GM23248 (cell line): ENCODE measurements around the gene WRNIP1. TPM values are rescaled to one million over a fixed set of nuclear protein-coding genes. Genes with fewer than 3 reads are reported as not detected.
A peak's percentile ranks its signal among the peaks of the same experiment; 100 is the strongest.

ENCODE experiments used
- DNase-seq: peaks from one replicate; pipeline ENCODE4 v3.0.0-alpha.2; 2015
- H2AFZ ChIP-seq: fragments of 200-600 bp; sonication (generic); 2 replicates; pipeline ENCODE4 v1.6.1; 2016; ENCODE audit warnings: antibody characterized with exemption
- H3F3A ChIP-seq: fragments of 200-600 bp; sonication (generic); 2 replicates; pipeline ENCODE4 v1.6.1; 2016; ENCODE audit warnings: mild to moderate bottlenecking, antibody characterized with exemption, mixed run types; ENCODE audit not compliant: insufficient read depth
- H3K27ac ChIP-seq: fragments of 200-600 bp; sonication (generic); 2 replicates; pipeline ENCODE4 v1.5.1; 2016; ENCODE audit warnings: mild to moderate bottlenecking
- H3K27me3 ChIP-seq: fragments of 200-600 bp; sonication (generic); replicated peaks from 2 replicates; pipeline ENCODE4 v1.6.1; 2016; ENCODE audit warnings: mild to moderate bottlenecking; ENCODE audit not compliant: insufficient read depth
- H3K36me3 ChIP-seq: fragments of 200-600 bp; sonication (generic); 2 replicates; pipeline ENCODE4 v1.6.1; 2016; ENCODE audit warnings: low read depth, mild to moderate bottlenecking
- H3K4me1 ChIP-seq: fragments of 200-600 bp; sonication (generic); 2 replicates; pipeline ENCODE4 v1.6.1; 2016; ENCODE audit warnings: mild to moderate bottlenecking; ENCODE audit not compliant: insufficient read depth
- H3K4me2 ChIP-seq: fragments of 200-600 bp; sonication (generic); one replicate; pipeline ENCODE4 v1.6.1; 2016; ENCODE audit warnings: mild to moderate bottlenecking; ENCODE audit not compliant: unreplicated experiment
- H3K4me3 ChIP-seq: fragments of 200-600 bp; sonication (generic); 2 replicates; pipeline ENCODE4 v1.5.1; 2016; ENCODE audit warnings: mild to moderate bottlenecking
- H3K79me2 ChIP-seq: fragments of 200-600 bp; sonication (generic); 2 replicates; pipeline ENCODE4 v1.6.1; 2016; ENCODE audit warnings: mild to moderate bottlenecking; ENCODE audit not compliant: insufficient read depth
- H3K9ac ChIP-seq: fragments of 200-600 bp; sonication (generic); 2 replicates; pipeline ENCODE4 v1.6.1; 2016; ENCODE audit warnings: mild to moderate bottlenecking
- H3K9me2 ChIP-seq: fragments of 200-600 bp; sonication (generic); 2 replicates; pipeline ENCODE4 v1.6.1; 2016; ENCODE audit warnings: mixed run types, mild to moderate bottlenecking, moderate library complexity; ENCODE audit not compliant: insufficient read depth
- H3K9me3 ChIP-seq: fragments of 200-600 bp; sonication (generic); one replicate; pipeline ENCODE4 v1.6.1; 2017; ENCODE audit warnings: low read depth
- H4K20me1 ChIP-seq: fragments of 200-600 bp; sonication (generic); 2 replicates; pipeline ENCODE4 v1.6.0; 2016; ENCODE audit not compliant: insufficient read depth
- EZH2 ChIP-seq: fragments of 200-600 bp; sonication (generic); IDR thresholded peaks from 2 replicates; pipeline ENCODE4 v1.6.1; 2018; ENCODE audit warnings: antibody characterized with exemption, mild to moderate bottlenecking; ENCODE audit not compliant: insufficient read depth, poor library complexity, severe bottlenecking
- EZH2phosphoT487 ChIP-seq: fragments of 200-600 bp; sonication (generic); IDR thresholded peaks from 2 replicates; pipeline ENCODE4 v1.6.1; 2018; ENCODE audit warnings: antibody characterized with exemption, moderate library complexity, mild to moderate bottlenecking, low read depth; ENCODE audit not compliant: insufficient read depth
- WGBS, 2 experiments: methylation state at CpG; one replicate each; pipeline ENCODE4 v1.1.6; 2015 to 2017; ENCODE audit warnings: low lambda C conversion rate in 2 of 2, low coverage in 1 of 2; ENCODE audit errors: missing lambda C conversion rate in 2 of 2; 5-methylcytosine and 5-hydroxymethylcytosine counted together
- in situ Hi-C: fragments of 300-500 bp; cut with MboI; formaldehyde crosslinking; loops from 2 replicates; pipeline ENCODE4 v1.15.0; 2020
- polyA plus RNA-seq: library from polyadenylated mRNA; unstranded; fragments of >200 nt; fragmentation: Nextera tagmentation; extraction: Ambion mirVana; gene quantifications from 2 replicates; pipeline ENCODE4 v1.2.1, GENCODE V29; 2016
- total RNA-seq: library from RNA; depleted of rRNA; stranded (reverse); fragments of >200 nt; shearing (Covaris generic); gene quantifications from 2 replicates; pipeline ENCODE4 v1.2.3, GENCODE V29; 2014

WRNIP1 gene
- total and polyA plus RNA-seq, 2 experiments from 2014 or later, result 17.0 to 63.1 TPM

DNA sequence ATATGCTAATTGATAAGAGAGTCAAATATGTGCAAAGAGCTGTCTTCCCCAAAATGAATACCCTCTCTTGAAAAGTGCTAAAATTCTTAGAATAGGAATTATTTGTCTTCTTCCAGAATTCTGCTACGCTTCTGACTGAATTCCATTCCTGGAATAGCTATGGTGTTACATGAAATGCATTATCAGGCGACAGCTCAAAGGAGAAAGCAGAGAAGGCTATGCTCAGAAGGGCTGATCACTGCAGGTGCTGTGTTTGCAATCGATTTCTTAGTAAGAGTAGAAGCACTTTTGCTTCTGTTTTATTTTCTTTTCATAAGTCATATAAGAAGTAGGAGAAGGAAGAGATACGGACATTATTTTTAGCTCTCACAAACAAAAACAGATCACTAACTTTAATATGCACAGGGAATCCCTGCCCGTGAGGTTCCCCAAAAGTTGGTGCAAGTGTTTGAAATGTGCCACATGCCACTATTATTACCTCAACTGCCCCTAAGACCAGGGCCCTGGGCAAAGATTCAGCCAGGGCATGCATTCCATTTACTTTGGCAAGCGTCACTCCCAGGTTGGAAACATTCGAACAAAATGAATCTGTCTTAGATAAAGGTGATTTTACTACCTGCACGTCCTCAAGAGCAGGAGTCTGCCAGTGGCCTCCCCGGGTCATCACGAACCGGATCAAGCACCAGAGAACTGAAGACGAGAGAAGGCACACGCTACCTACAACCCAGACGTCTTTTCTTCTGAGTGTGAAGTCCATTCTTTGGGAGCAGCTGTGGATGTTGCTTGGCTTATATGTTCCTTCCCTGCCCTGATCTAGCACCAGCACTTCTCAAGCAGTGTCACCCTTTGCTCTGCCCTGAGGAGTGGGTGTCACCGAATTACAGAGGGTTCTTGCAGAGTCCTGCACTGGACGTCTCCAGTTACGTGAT is 21.6 kb upstream of the WRNIP1 start:
- TF ChIP-seq EZH2, result no peak
- Histone ChIP-seq H3K9me3 (no peaks in the 10 kb centered on the region), H3K4me2 (no peak overlapping the region), H3K9ac (no peak overlapping the region), H3K9me2 (no peaks in the 10 kb centered on the region), H3K4me1 (no peaks in the 10 kb centered on the region), H3K27ac (no peak overlapping the region), H4K20me1 (no peaks in the 10 kb centered on the region), H3K36me3 (no peaks in the 10 kb centered on the region), H3K4me3 (no peak overlapping the region), H2AFZ (no peak overlapping the region), H3K27me3 (no peaks in the 10 kb centered on the region), H3K79me2 (no peaks in the 10 kb centered on the region), H3F3A (no peaks in the 10 kb centered on the region)
- in situ Hi-C loops, result no loop called here
- 79 to 83% methylated on average over 17 of the region's 17 CpGs for WGBS, 2 experiments
- DNase-seq, result no peak

DNA sequence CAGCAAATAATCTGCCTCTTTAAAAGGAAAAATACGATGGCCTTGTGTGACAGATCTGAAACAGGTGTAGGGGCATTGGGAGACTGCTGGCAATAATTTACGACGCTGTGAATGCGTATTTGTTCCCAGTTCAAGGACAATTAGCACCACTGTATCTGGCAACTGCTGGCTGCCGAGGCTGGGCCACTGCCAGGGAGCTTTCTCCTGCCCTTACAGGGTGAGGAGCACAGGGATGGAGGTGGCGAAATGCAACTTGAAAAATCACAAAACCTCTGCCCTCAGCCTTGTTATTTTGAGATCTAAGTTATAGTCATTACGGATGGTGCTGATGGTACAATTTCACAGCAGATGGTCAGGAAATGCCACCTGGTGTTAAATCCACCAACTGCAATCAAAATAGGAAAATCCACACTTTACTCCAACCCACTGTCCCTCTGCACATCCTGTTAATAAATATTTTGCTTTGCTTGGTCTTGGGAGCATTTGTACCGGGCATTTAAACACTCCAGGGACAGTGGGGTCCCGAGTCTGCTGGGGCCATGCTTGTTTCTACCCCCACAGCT is 20.9 kb upstream of the WRNIP1 start:
- H2AFZ ChIP-seq, result no peak overlapping the region
- 74 to 79% methylated on average over 9 of the region's 9 CpGs for WGBS, 2 experiments
- no peaks in the 10 kb centered on the region for H3K9me2 ChIP-seq
- H3K27me3 ChIP-seq, result no peaks in the 10 kb centered on the region
- no peaks in the 10 kb centered on the region for H3K4me1 ChIP-seq
- no peak overlapping the region for H3K9ac ChIP-seq
- H3K4me3 ChIP-seq, result no peak overlapping the region
- no peaks in the 10 kb centered on the region for H3K9me3 ChIP-seq
- in situ Hi-C loops, result no loop called here
- peak; percentile 19 for DNase-seq
- no peaks in the 10 kb centered on the region for H3K79me2 ChIP-seq
- H3F3A ChIP-seq, result no peaks in the 10 kb centered on the region
- H3K36me3 ChIP-seq, result no peaks in the 10 kb centered on the region
- H3K4me2 ChIP-seq, result no peak overlapping the region
- TF ChIP-seq EZH2phosphoT487, result no peak
- no peak for TF ChIP-seq EZH2
- H4K20me1 ChIP-seq, result no peaks in the 10 kb centered on the region
- no peak overlapping the region for H3K27ac ChIP-seq

DNA sequence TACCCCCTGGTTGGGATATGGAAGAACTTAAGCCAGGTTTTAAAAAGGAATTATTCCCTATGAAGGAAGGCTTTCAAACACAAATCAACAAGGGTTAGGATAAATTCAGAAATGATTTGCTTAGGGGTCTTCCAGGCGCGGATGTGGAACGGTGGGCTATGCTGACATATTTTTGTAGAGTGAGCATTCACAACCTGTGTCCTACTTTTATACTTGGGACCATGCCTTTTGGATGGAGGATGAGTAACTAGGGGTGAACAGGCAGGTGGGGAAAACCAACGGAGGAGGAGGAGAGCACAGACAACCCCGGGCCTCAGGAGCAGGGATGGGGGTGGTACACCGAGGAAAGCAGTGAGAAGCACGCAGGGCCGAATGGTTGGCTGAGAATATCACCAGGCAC is 20.4 kb upstream of the WRNIP1 start:
- H3K4me1 ChIP-seq, result no peaks in the 10 kb centered on the region
- no peaks in the 10 kb centered on the region for H3K27me3 ChIP-seq
- H3K27ac ChIP-seq, result no peak overlapping the region
- no peak for DNase-seq
- H2AFZ ChIP-seq, result no peak overlapping the region
- in situ Hi-C loops, result no loop called here
- H3K36me3 ChIP-seq, result no peaks in the 10 kb centered on the region
- no peaks in the 10 kb centered on the region for H3K79me2 ChIP-seq
- H3K9me3 ChIP-seq, result no peaks in the 10 kb centered on the region
- H3K4me3 ChIP-seq, result no peak overlapping the region
- WGBS, 2 experiments, result 79 to 88% methylated on average over 8 of the region's 8 CpGs
- no peaks in the 10 kb centered on the region for H3F3A ChIP-seq
- H3K9me2 ChIP-seq, result no peaks in the 10 kb centered on the region
- no peaks in the 10 kb centered on the region for H4K20me1 ChIP-seq
- H3K9ac ChIP-seq, result no peak overlapping the region
- no peak for TF ChIP-seq EZH2
- no peak for TF ChIP-seq EZH2phosphoT487
- H3K4me2 ChIP-seq, result no peak overlapping the region

DNA sequence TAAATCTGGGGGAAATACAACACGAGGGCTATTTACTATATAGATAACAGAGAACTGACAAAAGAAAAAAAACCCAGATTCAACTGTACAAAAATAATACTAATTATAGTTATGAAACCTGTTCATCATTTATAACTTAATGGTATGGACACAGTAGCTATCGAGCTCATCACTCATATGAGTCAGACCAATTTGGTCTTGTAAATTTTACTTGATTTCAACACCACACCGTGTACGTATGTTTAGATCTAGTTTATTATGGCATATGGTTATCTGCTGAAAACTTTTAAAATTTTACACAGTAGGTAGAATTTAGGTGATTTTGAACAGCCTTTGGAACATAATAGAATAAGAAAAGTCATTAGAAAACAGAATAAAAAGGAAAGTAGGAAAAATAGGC is 19.9 kb upstream of the WRNIP1 start:
- no peak for TF ChIP-seq EZH2
- TF ChIP-seq EZH2phosphoT487, result no peak
- in situ Hi-C loops, result no loop called here
- no peak for DNase-seq
- Histone ChIP-seq H3K27me3 (no peaks in the 10 kb centered on the region), H3K9me3 (no peaks in the 10 kb centered on the region), H3K9ac (no peak overlapping the region), H3K4me2 (no peak overlapping the region), H4K20me1 (no peaks in the 10 kb centered on the region), H3K4me3 (no peak overlapping the region), H3K9me2 (no peaks in the 10 kb centered on the region), H3K79me2 (no peaks in the 10 kb centered on the region), H3K4me1 (no peaks in the 10 kb centered on the region), H3K36me3 (no peaks in the 10 kb centered on the region), H3K27ac (no peak overlapping the region), H3F3A (no peaks in the 10 kb centered on the region), H2AFZ (no peak overlapping the region)
- WGBS, 2 experiments, result 71 to 77% methylated on average over 4 of the region's 4 CpGs
